AG10803 (cell line): Measurements from ENCODE around the gene ZNF525.
A peak's percentile ranks its signal among the peaks of the same experiment; 100 is the strongest.

Experiments
- DNase-seq: peaks from one replicate; pipeline ENCODE4 v3.0.0; 2010; ENCODE audit warnings: low read depth
- H3K4me3 ChIP-seq: 2 replicates; pipeline ENCODE4 v1.5.1; 2011; ENCODE audit warnings: mild to moderate bottlenecking, low read length, control low read depth
- TF ChIP-seq, protein P1 (sequence below): conservative IDR thresholded peaks from 2 replicates; pipeline ENCODE4 v1.5.1; 2011; ENCODE audit warnings: mild to moderate bottlenecking, low read length, control low read depth, inconsistent platforms

ZNF525 gene

GRCh38 chr19:53431399-53432087, 66.0 kb downstream of the ZNF525 start, which contains the start of gene ZNF761:
Gene ZNF761 (plus strand): TSS chr19:53431984. CDS start chr19:53447269, 15,285 bp downstream.
- peak; percentile 82 for DNase-seq
- TF ChIP-seq, protein P1, sequence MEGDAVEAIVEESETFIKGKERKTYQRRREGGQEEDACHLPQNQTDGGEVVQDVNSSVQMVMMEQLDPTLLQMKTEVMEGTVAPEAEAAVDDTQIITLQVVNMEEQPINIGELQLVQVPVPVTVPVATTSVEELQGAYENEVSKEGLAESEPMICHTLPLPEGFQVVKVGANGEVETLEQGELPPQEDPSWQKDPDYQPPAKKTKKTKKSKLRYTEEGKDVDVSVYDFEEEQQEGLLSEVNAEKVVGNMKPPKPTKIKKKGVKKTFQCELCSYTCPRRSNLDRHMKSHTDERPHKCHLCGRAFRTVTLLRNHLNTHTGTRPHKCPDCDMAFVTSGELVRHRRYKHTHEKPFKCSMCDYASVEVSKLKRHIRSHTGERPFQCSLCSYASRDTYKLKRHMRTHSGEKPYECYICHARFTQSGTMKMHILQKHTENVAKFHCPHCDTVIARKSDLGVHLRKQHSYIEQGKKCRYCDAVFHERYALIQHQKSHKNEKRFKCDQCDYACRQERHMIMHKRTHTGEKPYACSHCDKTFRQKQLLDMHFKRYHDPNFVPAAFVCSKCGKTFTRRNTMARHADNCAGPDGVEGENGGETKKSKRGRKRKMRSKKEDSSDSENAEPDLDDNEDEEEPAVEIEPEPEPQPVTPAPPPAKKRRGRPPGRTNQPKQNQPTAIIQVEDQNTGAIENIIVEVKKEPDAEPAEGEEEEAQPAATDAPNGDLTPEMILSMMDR = peak; percentile 39
- H3K4me3 ChIP-seq = peak within 1 kb of the TSS; percentile 80

- TF ChIP-seq, protein P1 = no peak
- peak overlapping the region; percentile 80 for H3K4me3 ChIP-seq
- DNase-seq = peak; percentile 2
Observed at GRCh38 chr19:53432088-53432661, 66.7 kb downstream of the ZNF525 start.
